Tibial nerve (tissue), 4 donors: ENCODE results near the gene ERI3. TPM values are rescaled to one million over a fixed set of nuclear protein-coding genes. Genes with fewer than 3 reads are reported as not detected.

Experiments
- DNase-seq, 2 donors: peaks; one replicate each; pipeline ENCODE4 v3.0.0-alpha.2; 2019; ENCODE audit warnings: low spot score in 2 of 2
- H3K27ac ChIP-seq, 4 donors: fragments of 200-600 bp; sonication (generic) in 3 of 4; one replicate each; pipeline ENCODE4 v1.5.1; 2017 to 2019; ENCODE audit warnings: mild to moderate bottlenecking in 1 of 4
- H3K27me3 ChIP-seq, 2 donors: fragments of 200-600 bp; sonication (generic) in 1 of 2; one replicate each; pipeline versions ENCODE4 v1.5.1 to v1.6.0; 2017 to 2019
- H3K36me3 ChIP-seq, 3 donors: fragments of 200-600 bp; sonication (generic); one replicate each; pipeline ENCODE4 v1.5.1; 2018 to 2019
- H3K4me1 ChIP-seq, 4 donors: fragments of 200-600 bp; sonication (generic) in 3 of 4; one replicate each; pipeline ENCODE4 v1.5.1; 2017 to 2019
- H3K4me3 ChIP-seq, 4 donors: fragments of 200-600 bp; sonication (generic) in 3 of 4; one replicate each; pipeline ENCODE4 v1.5.1; 2017 to 2019; ENCODE audit warnings: mild to moderate bottlenecking in 1 of 4, moderate library complexity in 1 of 4
- H3K9me3 ChIP-seq, 4 donors: fragments of 200-600 bp; sonication (generic) in 3 of 4; one replicate each; pipeline ENCODE4 v1.5.1; 2017 to 2019
- CTCF ChIP-seq, 5 experiments: fragments of 200-600 bp in 3 of 5; fragments of 450-650 bp in 2 of 5; sonication (generic) in 3 of 5; IDR thresholded peaks; one replicate each; pipeline ENCODE4 v1.5.1; 2016 to 2019; ENCODE audit warnings: antibody characterized with exemption in 5 of 5, mild to moderate bottlenecking in 3 of 5, moderate library complexity in 2 of 5
- EP300 ChIP-seq, 2 donors: sonication (generic); formaldehyde crosslinking; IDR thresholded peaks; one replicate each; pipeline ENCODE4 v1.6.1; 2017; ENCODE audit warnings: antibody characterized with exemption in 2 of 2, mild to moderate bottlenecking in 1 of 2
- POLR2A ChIP-seq, 2 donors: fragments of 450-650 bp; IDR thresholded peaks; one replicate each; pipeline ENCODE4 v1.6.1; 2017; ENCODE audit warnings: antibody characterized with exemption in 2 of 2, mild to moderate bottlenecking in 2 of 2, moderate library complexity in 2 of 2
- WGBS, 2 donors: methylation state at CpG; one replicate each; pipeline ENCODE4 v1.1.5; 2018; 5-methylcytosine and 5-hydroxymethylcytosine counted together
- total RNA-seq, 4 donors: library from RNA; depleted of rRNA; stranded (reverse); fragments of >200 nt; gene quantifications; one replicate each; pipeline ENCODE4 v1.1.0, GENCODE V29; 2016

Gene ERI3
- total RNA-seq, 4 donors from 2014 or later = 60.1 to 82.2 (median 66.5) TPM

- no peak for DNase-seq
- H3K36me3 ChIP-seq = peaks cover 0 to 5% (median 0%) of the 10 kb centered on the region in 3 donors
These were observed 90.6 kb downstream of the ERI3 start for GRCh38 chr1:44264451-44264771.

GRCh38 chr1:44263568-44264450 is 91.2 kb downstream of the ERI3 start:
- peaks cover 0 to 27% (median 0%) of the 10 kb centered on the region in 4 donors for H3K4me1 ChIP-seq
- no peak overlapping the region for H3K27ac ChIP-seq
- peaks cover 0 to 5% (median 0%) of the 10 kb centered on the region in 3 donors for H3K36me3 ChIP-seq
- no peaks in the 10 kb centered on the region for H3K9me3 ChIP-seq
- no peak for DNase-seq
- WGBS, 2 donors = 90 to 93% methylated on average over 9 of the region's 9 CpGs
- no peak overlapping the region for H3K4me3 ChIP-seq
- TF ChIP-seq POLR2A (IDR thresholded peaks at IDR 0.05) (no peak), EP300 (IDR thresholded peaks at IDR 0.05) (no peak), CTCF (IDR thresholded peaks at IDR 0.05) (no peak)
- no peaks in the 10 kb centered on the region for H3K27me3 ChIP-seq

More at GRCh38 chr1:44264451-44264771, 90.6 kb downstream of the ERI3 start:
- WGBS, 2 donors = 92 to 93% methylated on average over 11 of the region's 11 CpGs
- TF ChIP-seq CTCF (IDR thresholded peaks at IDR 0.05) (no peak), EP300 (IDR thresholded peaks at IDR 0.05) (no peak), POLR2A (IDR thresholded peaks at IDR 0.05) (no peak)
- no peak overlapping the region for H3K4me3 ChIP-seq
- peaks cover 0 to 27% (median 0%) of the 10 kb centered on the region in 4 donors for H3K4me1 ChIP-seq
- H3K9me3 ChIP-seq = no peaks in the 10 kb centered on the region
- no peak overlapping the region for H3K27ac ChIP-seq
- H3K27me3 ChIP-seq = no peaks in the 10 kb centered on the region

- no peak overlapping the region for H3K4me3 ChIP-seq
- H3K9me3 ChIP-seq = no peaks in the 10 kb centered on the region
- H3K27me3 ChIP-seq = no peaks in the 10 kb centered on the region
- no peak for DNase-seq
- H3K4me1 ChIP-seq = peaks cover 0 to 27% (median 0%) of the 10 kb centered on the region in 4 donors
- no peak overlapping the region for H3K27ac ChIP-seq
- WGBS, 2 donors = 80 to 87% methylated on average over 4 of the region's 4 CpGs
- TF ChIP-seq POLR2A (IDR thresholded peaks at IDR 0.05) (no peak), CTCF (IDR thresholded peaks at IDR 0.05) (no peak), EP300 (IDR thresholded peaks at IDR 0.05) (no peak)
- H3K36me3 ChIP-seq = peaks cover 0 to 5% (median 0%) of the 10 kb centered on the region in 3 donors
These were observed 92.1 kb downstream of the ERI3 start for GRCh38 chr1:44262816-44263567.

- TF ChIP-seq POLR2A (IDR thresholded peaks at IDR 0.05) (no peak), CTCF (IDR thresholded peaks at IDR 0.05) (no peak), EP300 (IDR thresholded peaks at IDR 0.05) (no peak)
- Histone ChIP-seq H3K9me3 (no peaks in the 10 kb centered on the region), H3K4me3 (no peak overlapping the region), H3K27ac (no peak overlapping the region), H3K36me3 (peaks cover 0 to 8% (median 0%) of the 10 kb centered on the region in 3 donors), H3K27me3 (no peaks in the 10 kb centered on the region), H3K4me1 (peaks cover 0 to 27% (median 0%) of the 10 kb centered on the region in 4 donors)
- 84 to 91% methylated on average over 6 of the region's 6 CpGs for WGBS, 2 donors
- DNase-seq = no peak
These were observed 92.6 kb downstream of the ERI3 start for GRCh38 chr1:44262414-44262813.

- Histone ChIP-seq H3K9me3 (no peaks in the 10 kb centered on the region), H3K27ac (no peak overlapping the region), H3K4me3 (no peak overlapping the region), H3K4me1 (peaks cover 0 to 27% (median 0%) of the 10 kb centered on the region in 4 donors), H3K36me3 (peaks cover 0 to 13% (median 0%) of the 10 kb centered on the region in 3 donors), H3K27me3 (no peaks in the 10 kb centered on the region)
- DNase-seq = no peak
- 63 to 78% methylated on average over 5 of the region's 5 CpGs for whole genome bisulfite sequencing, 2 donors
- TF ChIP-seq EP300 (IDR thresholded peaks at IDR 0.05) (no peak), CTCF (IDR thresholded peaks at IDR 0.05) (no peak), POLR2A (IDR thresholded peaks at IDR 0.05) (no peak)
These were observed 93.1 kb downstream of the ERI3 start for GRCh38 chr1:44261962-44262361.
